Activated T-cell treated with anti-CD3 and anti-CD28 coated beads, Interleukin-2, amount 50 U/mL, for 24 hours (primary cell): ENCODE measurements around the gene MYLK3.
"Not testable (repeated sequence)": the region's sequence is repeated elsewhere in the genome, so short reads cannot be mapped to it uniquely, and the experiment has no call there.

Experiments used
- DNase-seq: peaks from one replicate; pipeline ENCODE4 v3.0.0-alpha.2; 2020
- H3K27ac Mint-ChIP-seq: 2 replicates; pipeline ENCODE4 v1.8.0; 2020; ENCODE audit warnings: mild to moderate bottlenecking, mixed read lengths
- H3K27me3 Mint-ChIP-seq: 2 replicates; pipeline ENCODE4 v1.8.0; 2020; ENCODE audit warnings: mixed read lengths
- H3K36me3 Mint-ChIP-seq: 2 replicates; pipeline ENCODE4 v1.8.0; 2020; ENCODE audit warnings: low read depth, mixed read lengths
- H3K4me1 Mint-ChIP-seq: 2 replicates; pipeline ENCODE4 v1.8.0; 2020; ENCODE audit warnings: low read depth, mixed read lengths
- H3K4me3 Mint-ChIP-seq: 2 replicates; pipeline ENCODE4 v1.8.0; 2020; ENCODE audit warnings: mild to moderate bottlenecking, moderate library complexity, mixed read lengths
- H3K9me3 Mint-ChIP-seq: 2 replicates; pipeline ENCODE4 v1.8.0; 2020; ENCODE audit warnings: mixed read lengths

MYLK3 gene

DNA sequence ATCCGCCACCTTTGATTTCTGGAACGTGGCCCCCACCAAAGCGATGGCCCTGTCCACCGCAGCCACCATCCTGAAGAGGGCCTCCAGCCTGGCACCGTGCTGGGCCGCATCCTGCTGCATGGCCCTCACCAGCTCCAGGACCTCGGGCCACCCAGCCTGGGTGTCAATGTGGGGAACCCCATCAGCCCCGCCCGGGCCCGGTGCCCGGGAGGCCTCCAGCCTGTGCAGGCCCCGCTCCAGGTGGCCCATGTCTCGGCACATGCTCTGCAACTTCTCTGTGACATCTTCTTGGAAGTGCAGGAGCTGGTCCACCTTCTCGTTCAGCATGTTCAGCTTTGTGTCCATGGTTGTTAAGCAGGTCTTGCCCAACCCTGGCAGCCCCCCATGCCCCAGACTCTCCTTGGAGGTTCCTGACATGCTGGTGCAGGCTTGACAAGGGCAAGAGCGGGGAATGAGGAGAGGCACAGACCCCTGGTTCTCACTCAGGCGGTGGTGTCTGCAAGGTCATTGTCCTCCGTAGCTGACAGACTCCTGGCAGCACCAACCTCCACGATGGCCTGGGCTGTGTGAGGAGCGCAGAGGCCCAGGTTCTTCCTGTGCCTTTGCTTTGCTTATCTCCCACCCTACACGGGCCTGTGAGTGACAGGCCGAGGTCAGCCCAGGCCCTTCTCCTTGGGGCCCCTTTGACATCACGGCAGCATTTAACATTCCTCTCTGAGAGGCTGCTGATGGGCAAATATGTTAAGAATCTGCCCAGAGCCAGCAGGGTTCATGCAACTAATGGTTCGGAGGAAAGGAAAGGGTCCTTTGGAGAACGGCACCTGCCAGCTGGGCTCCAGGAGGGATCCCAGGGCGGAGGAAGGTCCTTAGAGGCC lies at the start of gene MYLK3:
TSS of gene MYLK3 (minus strand) at position 568 of the 875 bp plus-strand sequence. CDS start at position 417, 151 bp downstream.
- no peak within 1 kb of the TSS for H3K27ac Mint-ChIP-seq
- H3K4me3 Mint-ChIP-seq = no peak within 1 kb of the TSS
- H3K9me3 Mint-ChIP-seq = no peaks in the 10 kb centered on the region
- peaks cover 4% of the 10 kb centered on the region for H3K4me1 Mint-ChIP-seq
- DNase-seq = no peak
- H3K27me3 Mint-ChIP-seq = no peaks in the 10 kb centered on the region
- H3K36me3 Mint-ChIP-seq = no peaks in the 10 kb centered on the region

DNA sequence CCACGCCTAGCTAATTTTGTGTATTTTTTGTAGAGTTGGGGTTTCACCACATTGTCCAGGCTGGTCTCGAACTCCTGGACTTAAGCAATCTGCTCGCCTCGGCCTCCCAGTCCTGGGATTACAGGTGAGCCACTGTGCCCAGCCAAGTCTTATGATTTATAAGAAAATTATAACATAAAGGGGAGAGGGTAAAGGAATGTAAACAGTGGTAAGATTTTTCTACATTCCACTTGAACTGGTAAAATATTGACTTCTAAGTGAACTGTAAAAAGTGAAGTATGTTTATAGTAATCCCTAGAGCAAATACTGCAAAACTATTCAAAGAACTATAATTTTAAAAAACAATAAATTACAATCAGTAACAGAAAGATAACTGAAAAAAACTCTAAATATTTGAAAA lies 49.4 kb upstream of the MYLK3 start:
- H3K27ac Mint-ChIP-seq = no peak overlapping the region
- H3K27me3 Mint-ChIP-seq = no peaks in the 10 kb centered on the region
- DNase-seq = no peak
- peaks cover 2% of the 10 kb centered on the region for H3K4me1 Mint-ChIP-seq
- peaks cover 55% of the 10 kb centered on the region for H3K36me3 Mint-ChIP-seq
- H3K4me3 Mint-ChIP-seq = no peak overlapping the region
- peaks cover 26% of the 10 kb centered on the region for H3K9me3 Mint-ChIP-seq

DNA sequence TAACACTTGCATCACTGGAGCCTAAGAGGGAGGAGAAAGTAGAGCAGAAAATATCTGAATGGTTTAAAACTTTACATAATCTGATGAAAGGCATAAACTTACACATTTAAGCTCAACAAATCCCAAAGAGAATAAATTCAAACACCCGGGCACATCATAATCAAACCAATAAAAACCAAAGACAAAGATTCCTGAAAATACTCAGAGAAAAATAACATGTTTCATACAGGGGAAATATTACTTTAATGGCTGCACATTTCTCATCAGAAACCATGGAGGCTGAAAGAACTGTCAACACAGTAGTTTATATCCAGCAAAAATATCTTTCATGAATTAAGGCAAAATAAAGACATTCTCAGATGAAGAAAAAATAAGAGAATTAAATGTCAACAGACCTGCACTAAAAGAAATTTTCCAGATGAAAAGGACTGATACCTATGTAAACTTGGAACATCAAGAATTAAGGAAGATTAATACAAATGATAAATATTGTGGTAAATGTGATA lies 48.7 kb upstream of the MYLK3 start:
- H3K4me1 Mint-ChIP-seq = peaks cover 3% of the 10 kb centered on the region
- H3K36me3 Mint-ChIP-seq = peaks cover 54% of the 10 kb centered on the region
- H3K27me3 Mint-ChIP-seq = no peaks in the 10 kb centered on the region
- no peak overlapping the region for H3K27ac Mint-ChIP-seq
- DNase-seq = no peak
- H3K4me3 Mint-ChIP-seq = no peak overlapping the region
- peaks cover 26% of the 10 kb centered on the region for H3K9me3 Mint-ChIP-seq

DNA sequence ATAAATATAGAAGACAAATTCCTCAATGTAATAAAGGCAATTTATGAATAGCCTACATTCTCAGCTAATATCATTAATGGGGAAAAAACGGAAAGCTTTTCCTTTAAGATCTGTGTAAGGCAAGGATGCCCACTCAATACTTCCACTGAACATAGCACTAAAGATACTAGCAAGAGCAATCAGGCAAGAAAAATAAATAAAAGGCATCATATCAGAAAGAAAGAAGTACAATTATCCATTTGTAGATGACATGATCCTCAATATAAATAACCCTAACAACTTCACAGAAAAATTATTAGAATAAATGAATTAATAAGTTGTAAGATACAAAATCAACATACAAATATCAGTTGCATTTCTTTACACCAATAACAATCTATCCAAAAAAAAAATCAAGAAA lies 45.7 kb upstream of the MYLK3 start:
- Mint-ChIP-seq H3K4me1 (peaks cover 23% of the 10 kb centered on the region), H3K27me3 (no peaks in the 10 kb centered on the region), H3K4me3 (no peak overlapping the region), H3K36me3 (peaks cover 47% of the 10 kb centered on the region), H3K27ac (no peak overlapping the region), H3K9me3 (peaks cover 26% of the 10 kb centered on the region)
- DNase-seq = no peak

DNA sequence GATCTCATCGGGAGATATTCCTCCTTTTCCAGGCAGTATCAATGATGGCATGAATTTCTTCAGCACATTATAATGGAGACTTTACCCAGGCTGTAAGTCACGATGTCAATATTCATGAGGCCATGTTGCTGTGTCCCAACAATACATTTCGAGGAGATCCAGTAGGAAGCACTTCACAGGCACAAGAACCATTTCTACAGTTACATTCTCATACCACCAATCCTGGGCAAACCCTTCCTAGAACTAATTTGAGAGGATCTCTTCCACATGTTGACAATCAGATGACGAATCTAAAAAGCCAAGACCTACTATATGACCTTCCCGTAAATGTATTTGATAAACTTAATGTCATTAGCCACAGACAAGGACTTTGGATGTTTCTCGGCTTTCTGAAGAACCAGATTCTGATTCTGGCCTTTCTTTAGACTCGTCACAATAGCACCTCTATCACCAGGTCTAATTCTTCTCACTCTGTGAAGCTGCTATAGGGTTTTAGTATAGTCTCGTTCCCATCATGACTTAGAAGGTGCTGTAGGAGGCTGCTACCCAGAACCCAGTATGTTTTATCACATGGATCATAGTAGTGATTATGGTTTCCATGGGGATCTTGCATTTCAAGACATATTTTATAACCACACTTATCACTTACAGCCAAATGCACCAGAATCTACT lies 42.6 kb upstream of the MYLK3 start:
- DNase-seq = no peak
- H3K36me3 Mint-ChIP-seq = peaks cover 24% of the 10 kb centered on the region
- H3K27ac Mint-ChIP-seq = peak overlapping the region; percentile 9
- peaks cover 28% of the 10 kb centered on the region for H3K9me3 Mint-ChIP-seq
- no peaks in the 10 kb centered on the region for H3K27me3 Mint-ChIP-seq
- peaks cover 27% of the 10 kb centered on the region for H3K4me1 Mint-ChIP-seq
- H3K4me3 Mint-ChIP-seq = peak overlapping the region; percentile 74

DNA sequence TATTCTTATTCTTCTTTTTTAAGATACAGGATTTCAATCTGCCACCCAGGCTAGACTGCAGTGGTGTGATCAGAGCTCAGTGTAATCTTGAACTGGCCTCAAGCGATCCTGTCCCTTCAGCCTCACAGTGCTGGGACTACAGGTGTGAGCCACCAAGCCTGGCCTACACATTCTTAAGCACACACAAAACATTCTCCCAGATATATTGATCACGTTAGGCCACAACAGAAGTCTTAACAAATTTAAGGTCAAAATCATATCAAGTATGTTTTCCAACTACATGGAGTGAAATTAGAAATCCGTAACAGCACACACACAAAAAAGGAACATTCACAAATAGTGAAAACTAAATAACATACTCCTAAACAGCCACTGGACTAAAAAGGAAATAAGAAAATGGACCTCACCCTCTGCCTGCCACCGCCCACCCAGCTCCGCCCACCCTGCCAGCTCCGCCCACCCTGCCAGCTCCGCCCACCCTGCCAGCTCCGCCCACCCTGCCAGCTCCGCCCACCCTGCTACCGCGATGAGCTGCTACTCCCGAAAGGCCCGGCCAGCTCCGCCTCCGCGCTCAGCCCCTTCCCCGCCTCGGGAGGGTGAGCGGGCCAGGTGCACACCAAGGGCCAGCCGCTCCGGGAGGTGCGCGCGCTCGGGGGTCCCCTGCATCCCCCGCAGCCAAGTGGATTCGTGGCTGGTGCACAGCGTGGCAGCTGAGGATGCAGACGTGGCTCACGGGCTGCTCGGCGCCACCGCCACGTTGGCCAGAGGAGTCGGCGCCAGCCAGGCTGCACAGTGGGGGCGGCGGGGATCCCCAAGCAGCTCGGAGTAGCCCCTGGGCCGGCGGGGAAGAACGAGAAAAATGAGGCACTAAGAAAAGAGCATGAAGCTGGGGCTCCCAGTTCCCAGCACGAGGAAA lies 41.6 kb upstream of the MYLK3 start:
- peaks cover 27% of the 10 kb centered on the region for H3K4me1 Mint-ChIP-seq
- peak overlapping the region; percentile 74 for H3K4me3 Mint-ChIP-seq
- peak overlapping the region; percentile 74 for H3K27ac Mint-ChIP-seq
- DNase-seq = peak; percentile 87
- peaks cover 21% of the 10 kb centered on the region for H3K9me3 Mint-ChIP-seq
- H3K27me3 Mint-ChIP-seq = no peaks in the 10 kb centered on the region
- peaks cover 14% of the 10 kb centered on the region for H3K36me3 Mint-ChIP-seq

DNA sequence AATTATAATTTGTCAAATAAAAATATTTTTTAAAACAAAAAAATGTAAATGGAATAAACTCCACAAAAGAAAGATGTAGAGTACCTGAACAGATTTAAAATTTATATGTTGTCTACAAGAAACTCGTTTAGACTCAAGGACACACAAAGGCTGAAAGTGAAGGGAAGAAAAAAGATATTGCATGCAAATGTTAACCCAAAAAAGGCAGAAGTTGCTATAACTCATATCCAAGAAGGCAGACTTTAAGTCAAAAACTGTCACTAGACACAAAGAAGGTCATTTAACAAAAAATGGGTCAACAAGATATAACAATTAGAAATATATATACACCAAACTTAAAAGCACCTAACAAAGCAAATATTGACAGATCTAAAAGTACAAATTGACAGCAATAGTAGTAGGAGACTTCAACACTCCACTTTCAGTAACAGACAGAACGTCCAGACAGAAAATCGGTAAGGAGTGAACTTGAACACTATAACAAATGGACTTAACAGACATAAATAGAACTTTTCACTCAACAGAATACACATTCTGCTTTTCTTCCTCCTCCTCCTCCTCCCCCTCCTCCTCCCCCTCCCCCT lies 40.8 kb upstream of the MYLK3 start:
- DNase-seq = no peak
- Mint-ChIP-seq H3K27ac (no peak overlapping the region), H3K36me3 (peaks cover 8% of the 10 kb centered on the region), H3K9me3 (peaks cover 17% of the 10 kb centered on the region), H3K4me3 (no peak overlapping the region), H3K4me1 (peaks cover 30% of the 10 kb centered on the region), H3K27me3 (no peaks in the 10 kb centered on the region)

DNA sequence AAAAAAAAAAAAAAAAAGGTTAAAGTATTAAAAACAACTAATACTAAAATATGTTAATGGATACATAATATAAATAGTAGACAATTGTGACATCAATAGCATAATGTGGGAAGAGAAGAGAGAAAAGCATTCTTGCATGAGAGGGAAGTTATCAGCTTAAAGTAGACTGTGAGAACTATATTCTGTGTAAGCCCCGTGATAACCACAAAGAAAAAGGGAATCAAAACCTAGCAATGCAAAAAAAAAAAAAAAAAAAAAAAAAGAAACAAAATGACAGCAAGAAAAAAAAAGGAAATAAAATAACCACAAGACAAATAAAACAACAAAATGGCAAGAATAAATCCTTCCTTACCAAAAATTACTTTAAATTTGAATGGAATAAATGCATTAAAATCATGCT lies 39.8 kb upstream of the MYLK3 start:
- Mint-ChIP-seq H3K9me3 (peaks cover 13% of the 10 kb centered on the region), H3K4me1 (peaks cover 36% of the 10 kb centered on the region), H3K27ac (no peak overlapping the region), H3K36me3 (peaks cover 5% of the 10 kb centered on the region), H3K4me3 (no peak overlapping the region), H3K27me3 (no peaks in the 10 kb centered on the region)
- DNase-seq = no peak

DNA sequence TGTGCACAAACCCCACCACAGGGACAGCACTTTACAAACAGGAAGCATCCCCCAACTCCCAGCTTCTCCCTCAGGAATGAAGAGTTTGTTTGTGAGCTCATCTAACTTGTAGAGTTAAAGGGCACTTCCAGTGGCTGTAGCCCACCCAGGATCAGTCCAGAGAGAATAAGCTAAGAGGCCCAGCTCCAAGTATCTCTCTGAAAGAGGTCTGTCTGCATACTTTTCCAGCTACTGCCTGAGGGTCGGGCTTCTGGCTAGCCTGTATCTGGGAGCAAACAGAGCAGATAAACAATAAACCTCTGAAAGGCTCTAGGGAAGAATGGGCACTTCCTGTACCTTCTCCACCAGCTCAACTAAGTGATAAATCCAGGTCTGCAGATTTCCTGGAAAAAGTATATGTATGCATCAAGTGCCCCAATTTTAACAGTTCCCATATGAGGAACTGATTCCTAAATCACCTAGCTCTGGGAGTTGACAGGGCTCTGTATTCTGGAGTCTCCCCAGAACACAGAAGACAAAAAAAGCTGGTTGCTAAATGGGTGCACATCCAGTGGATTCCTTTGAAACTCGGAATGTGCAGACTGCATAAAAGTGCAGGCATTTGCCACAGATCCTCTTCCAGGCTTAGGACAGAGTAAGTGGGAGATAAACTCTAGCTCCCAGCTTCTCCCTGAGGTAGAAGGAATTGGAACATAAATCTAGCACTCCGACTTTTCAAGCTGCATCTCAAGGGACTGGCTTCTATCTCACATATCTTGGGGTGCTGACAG lies 37.1 kb upstream of the MYLK3 start:
- H3K27me3 Mint-ChIP-seq = no peaks in the 10 kb centered on the region
- peaks cover 13% of the 10 kb centered on the region for H3K9me3 Mint-ChIP-seq
- no peaks in the 10 kb centered on the region for H3K36me3 Mint-ChIP-seq
- peaks cover 24% of the 10 kb centered on the region for H3K4me1 Mint-ChIP-seq
- DNase-seq = no peak
- H3K4me3 Mint-ChIP-seq = no peak overlapping the region
- no peak overlapping the region for H3K27ac Mint-ChIP-seq

DNA sequence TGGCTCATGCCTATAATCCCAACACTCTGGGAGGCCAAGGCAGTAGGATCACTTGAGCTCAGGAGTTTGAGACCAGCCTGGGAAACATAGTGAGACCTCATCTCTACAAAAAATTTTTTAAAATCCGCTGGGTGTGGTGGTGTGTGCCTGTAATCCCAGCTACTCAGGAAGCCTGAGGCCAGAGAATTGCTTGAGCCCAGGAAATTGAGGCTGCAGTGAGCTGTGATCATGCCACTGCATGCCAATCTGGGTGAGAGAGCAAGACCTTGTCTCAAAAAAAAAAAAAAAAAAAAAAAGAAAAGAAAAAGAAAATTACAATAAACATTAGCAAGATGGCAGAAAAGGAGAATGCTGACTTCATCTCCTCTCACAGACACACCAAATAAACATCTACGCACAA lies 36.4 kb upstream of the MYLK3 start:
- H3K4me3 Mint-ChIP-seq, DNase-seq, H3K36me3 Mint-ChIP-seq, H3K27ac Mint-ChIP-seq, H3K27me3 Mint-ChIP-seq: not testable (repeated sequence)
- H3K4me1 Mint-ChIP-seq = peaks cover 19% of the 10 kb centered on the region
- H3K9me3 Mint-ChIP-seq = peaks cover 13% of the 10 kb centered on the region

DNA sequence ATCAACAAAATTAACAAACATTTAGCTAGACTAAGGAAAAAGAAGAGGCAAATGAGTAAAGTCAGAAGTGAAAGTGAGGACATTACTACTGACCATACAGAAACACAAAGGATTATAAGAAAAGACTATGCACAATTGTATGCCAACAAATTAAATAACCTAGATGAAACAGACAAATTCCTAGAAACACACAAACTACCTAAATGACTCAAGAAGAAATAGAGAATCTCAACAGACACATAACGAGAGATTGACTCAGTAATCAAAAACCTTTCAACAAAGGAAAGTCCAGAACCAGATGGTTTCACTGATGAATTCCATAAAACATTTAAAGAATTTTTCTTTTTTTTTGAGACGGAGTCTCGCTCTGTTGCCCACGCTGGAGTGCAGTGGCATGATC lies 35.7 kb upstream of the MYLK3 start:
- no peaks in the 10 kb centered on the region for H3K27me3 Mint-ChIP-seq
- H3K36me3 Mint-ChIP-seq = no peaks in the 10 kb centered on the region
- no peak overlapping the region for H3K4me3 Mint-ChIP-seq
- no peak overlapping the region for H3K27ac Mint-ChIP-seq
- DNase-seq = no peak
- peaks cover 13% of the 10 kb centered on the region for H3K9me3 Mint-ChIP-seq
- H3K4me1 Mint-ChIP-seq = peaks cover 13% of the 10 kb centered on the region

DNA sequence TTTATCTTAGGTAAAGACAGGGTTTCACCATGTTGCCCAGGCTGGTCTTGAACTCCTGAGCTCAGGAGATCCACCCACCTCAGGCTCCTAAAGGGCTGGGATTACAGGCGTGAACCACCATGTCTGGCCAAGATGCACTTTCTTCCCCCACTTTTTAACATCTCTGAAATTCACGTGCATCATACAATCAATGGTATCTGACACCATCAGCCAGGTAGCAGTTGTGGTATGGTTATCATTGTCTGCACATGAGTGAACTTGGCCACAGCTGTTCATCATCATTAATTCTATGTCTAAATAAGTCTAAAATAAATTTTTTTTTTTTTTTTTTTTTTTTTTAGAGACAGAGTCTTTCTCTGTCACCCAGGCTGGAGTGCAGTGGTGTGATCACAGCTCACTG lies 34.2 kb upstream of the MYLK3 start:
- Mint-ChIP-seq H3K27ac (no peak overlapping the region), H3K27me3 (no peaks in the 10 kb centered on the region), H3K9me3 (peaks cover 13% of the 10 kb centered on the region), H3K4me3 (no peak overlapping the region), H3K36me3 (no peaks in the 10 kb centered on the region), H3K4me1 (peaks cover 9% of the 10 kb centered on the region)
- no peak for DNase-seq

DNA sequence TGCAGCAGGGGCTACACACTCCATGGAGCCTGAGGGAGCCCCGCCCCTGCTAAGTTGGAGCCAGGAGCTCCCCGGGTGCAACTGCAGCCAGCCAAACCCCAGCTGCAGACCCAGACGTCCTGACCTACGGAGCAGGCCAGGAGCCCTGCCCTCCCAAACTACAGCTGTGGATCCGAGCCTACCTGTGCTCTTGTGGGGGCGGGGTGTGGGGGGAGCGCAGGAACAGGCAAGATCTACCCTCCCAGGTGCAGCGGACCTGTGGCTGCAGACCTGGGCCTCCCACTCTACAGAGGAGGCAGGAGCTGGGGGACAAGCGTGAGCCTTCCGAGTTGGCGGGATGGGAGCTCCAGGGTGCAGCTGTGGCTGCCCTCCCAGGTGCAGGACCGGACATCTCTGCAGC lies 29.7 kb upstream of the MYLK3 start:
- no peaks in the 10 kb centered on the region for H3K4me1 Mint-ChIP-seq
- H3K27me3 Mint-ChIP-seq = peaks cover 3% of the 10 kb centered on the region
- no peaks in the 10 kb centered on the region for H3K36me3 Mint-ChIP-seq
- no peaks in the 10 kb centered on the region for H3K9me3 Mint-ChIP-seq
- no peak overlapping the region for H3K4me3 Mint-ChIP-seq
- no peak overlapping the region for H3K27ac Mint-ChIP-seq
- DNase-seq = no peak
